Endothelial cell of umbilical vein (primary cell): Measurements from ENCODE around the gene TMEM94.

Source experiments
- CTCF ChIP-seq, 2 donors: IDR thresholded peaks; 1 replicate in 1 of 2; 2 replicates in 1 of 2; pipeline ENCODE4 v1.5.1; 2011; ENCODE audit warnings: low read length in 2 of 2, mild to moderate bottlenecking in 2 of 2, moderate library complexity in 2 of 2, control low read depth in 1 of 2, inconsistent platforms in 1 of 2, low read depth in 1 of 2; ENCODE audit not compliant: insufficient read depth in 1 of 2; ENCODE audit errors: extremely low read depth in 1 of 2
- JUN ChIP-seq: IDR thresholded peaks from 2 replicates; pipeline ENCODE4 v1.6.1; 2011; ENCODE audit warnings: borderline replicate concordance, low read depth; ENCODE audit not compliant: insufficient read length, insufficient read depth
- MAX ChIP-seq: IDR thresholded peaks from 2 replicates; pipeline ENCODE4 v1.6.1; 2011; ENCODE audit not compliant: insufficient read depth, insufficient read length
- MYC ChIP-seq: IDR thresholded peaks from one replicate; pipeline ENCODE4 v1.6.1; 2011; ENCODE audit warnings: mild to moderate bottlenecking, low read depth, low read length
- POLR2A ChIP-seq: IDR thresholded peaks from 2 replicates; pipeline ENCODE4 v1.6.1; 2012; ENCODE audit warnings: low read depth, mild to moderate bottlenecking, control low read depth, low read length

GRCh38 chr17:75428543-75429469, 27.6 kb upstream of the TMEM94 start:
- TF ChIP-seq CTCF (IDR thresholded peaks at IDR 0.05; ENCODE audit: extremely low read depth in 1 of 2, insufficient read depth in 1 of 2, low read depth in 1 of 2, low read length in 2 of 2): no peak
- TF ChIP-seq MAX: no peak
- TF ChIP-seq JUN: no peak
- no peak for TF ChIP-seq MYC
- TF ChIP-seq POLR2A: no peak
